ENCODE results near the gene DHX16. TPM values are rescaled to one million over a fixed set of nuclear protein-coding genes. Genes with fewer than 3 reads are reported as not detected.

Gene DHX16
- total RNA-seq, 1 donor from 2014 or later = 17.6 TPM

DNA sequence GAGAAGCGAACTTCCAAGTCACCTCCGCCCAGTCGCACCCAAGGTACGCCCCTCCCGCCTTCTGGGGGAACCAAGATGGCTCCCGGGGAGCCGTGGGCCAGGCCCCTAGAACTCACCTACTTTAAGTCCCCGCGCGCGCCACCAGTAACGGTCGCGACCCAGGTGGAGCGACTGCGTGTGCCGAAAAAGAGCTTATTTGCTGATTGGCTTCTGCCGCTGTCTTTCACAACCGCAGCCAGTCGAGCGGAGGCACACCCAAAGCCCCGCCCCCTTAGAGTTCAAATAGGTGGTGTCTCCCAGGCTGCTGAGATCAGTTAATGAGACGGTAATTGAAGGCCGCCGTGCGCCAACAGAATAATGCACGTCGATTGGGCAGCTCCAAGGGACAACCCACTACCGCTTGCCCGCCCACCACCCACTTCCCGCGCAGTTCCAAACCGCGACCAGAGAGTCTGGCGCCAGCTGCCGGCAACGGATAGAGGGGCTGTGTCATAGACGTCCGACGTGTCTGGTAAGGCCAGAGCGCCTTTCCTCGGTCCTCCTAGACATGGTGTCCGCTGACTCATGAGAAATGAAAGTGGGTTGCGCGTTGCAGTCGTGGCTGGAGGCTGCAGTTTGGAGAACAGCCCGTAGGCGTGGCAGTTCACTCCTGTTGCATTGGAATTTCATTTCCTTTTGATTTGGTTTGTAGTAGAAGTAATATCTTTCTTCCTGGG lies 44.5 kb upstream of the DHX16 start, which contains the start of gene MDC1:
TSS of gene MDC1 (minus strand) at position 153 of the 716 bp plus-strand sequence. CDS start 2,106 bp downstream, outside the sequence.
- Histone ChIP-seq H3K36me3 (no peaks in the 10 kb centered on the region), H3K4me2 (peak within 1 kb of the TSS; percentile 90), H3K9ac (peak within 1 kb of the TSS; percentile 46), H3F3A (ENCODE audit: low read depth) (peaks cover 42% of the 10 kb centered on the region), H3K4me1 (peaks cover 7% of the 10 kb centered on the region), H2AFZ (replicated peaks) (peak within 1 kb of the TSS; percentile 66), H4K20me1 (ENCODE audit: low read depth) (peaks cover 9% of the 10 kb centered on the region), H3K4me3 (peak within 1 kb of the TSS; percentile 77), H3K9me3 (ENCODE audit: low read depth) (no peaks in the 10 kb centered on the region), H3K79me2 (ENCODE audit: low read depth) (peaks cover 73% of the 10 kb centered on the region), H3K27ac (peak within 1 kb of the TSS; percentile 85), H3K27me3 (no peaks in the 10 kb centered on the region)
- Mint-ChIP-seq H3K9me3 (peaks cover 2% of the 10 kb centered on the region), H3K27me3 (ENCODE audit: insufficient read depth, low read depth) (peaks cover 10% of the 10 kb centered on the region), H3K36me3 (peaks cover 42% of the 10 kb centered on the region), H3K27ac (peak within 1 kb of the TSS; percentile 100), H3K4me3 (peak within 1 kb of the TSS; percentile 98), H3K4me1 (peaks cover 44% of the 10 kb centered on the region)
- TF ChIP-seq EZH2phosphoT487 (IDR thresholded peaks at IDR 0.05) = no peak
- TF ChIP-seq, protein P1, sequence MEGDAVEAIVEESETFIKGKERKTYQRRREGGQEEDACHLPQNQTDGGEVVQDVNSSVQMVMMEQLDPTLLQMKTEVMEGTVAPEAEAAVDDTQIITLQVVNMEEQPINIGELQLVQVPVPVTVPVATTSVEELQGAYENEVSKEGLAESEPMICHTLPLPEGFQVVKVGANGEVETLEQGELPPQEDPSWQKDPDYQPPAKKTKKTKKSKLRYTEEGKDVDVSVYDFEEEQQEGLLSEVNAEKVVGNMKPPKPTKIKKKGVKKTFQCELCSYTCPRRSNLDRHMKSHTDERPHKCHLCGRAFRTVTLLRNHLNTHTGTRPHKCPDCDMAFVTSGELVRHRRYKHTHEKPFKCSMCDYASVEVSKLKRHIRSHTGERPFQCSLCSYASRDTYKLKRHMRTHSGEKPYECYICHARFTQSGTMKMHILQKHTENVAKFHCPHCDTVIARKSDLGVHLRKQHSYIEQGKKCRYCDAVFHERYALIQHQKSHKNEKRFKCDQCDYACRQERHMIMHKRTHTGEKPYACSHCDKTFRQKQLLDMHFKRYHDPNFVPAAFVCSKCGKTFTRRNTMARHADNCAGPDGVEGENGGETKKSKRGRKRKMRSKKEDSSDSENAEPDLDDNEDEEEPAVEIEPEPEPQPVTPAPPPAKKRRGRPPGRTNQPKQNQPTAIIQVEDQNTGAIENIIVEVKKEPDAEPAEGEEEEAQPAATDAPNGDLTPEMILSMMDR (IDR thresholded peaks at IDR 0.05) = peak; percentile 34
- DNase-seq (ENCODE audit: low spot score) = peak; percentile 100

DNA sequence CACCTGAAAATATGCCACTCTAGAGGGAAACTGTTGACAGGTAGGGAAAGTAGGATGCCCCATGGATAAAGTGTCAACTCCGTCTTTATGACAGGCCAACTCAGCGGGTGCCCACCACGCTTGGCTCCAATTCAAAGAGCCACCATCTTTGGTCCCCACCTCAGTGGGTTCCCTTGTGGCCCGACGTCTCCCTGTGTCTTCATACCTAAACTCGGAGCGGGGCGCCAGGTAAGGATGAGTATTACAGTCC lies 44.0 kb upstream of the DHX16 start:
- peaks cover 2% of the 10 kb centered on the region for H3K9me3 Mint-ChIP-seq
- no peaks in the 10 kb centered on the region for H3K36me3 ChIP-seq
- peak overlapping the region; percentile 46 for H3K9ac ChIP-seq
- no peak for DNase-seq (ENCODE audit: low spot score)
- peaks cover 41% of the 10 kb centered on the region for H3K4me1 Mint-ChIP-seq
- peaks cover 10% of the 10 kb centered on the region for H3K27me3 Mint-ChIP-seq (ENCODE audit: insufficient read depth, low read depth)
- H3K4me3 ChIP-seq = peak overlapping the region; percentile 77
- H3K79me2 ChIP-seq (ENCODE audit: low read depth) = peaks cover 68% of the 10 kb centered on the region
- peaks cover 47% of the 10 kb centered on the region for H3K36me3 Mint-ChIP-seq
- H3F3A ChIP-seq (ENCODE audit: low read depth) = peaks cover 37% of the 10 kb centered on the region
- peaks cover 7% of the 10 kb centered on the region for H3K4me1 ChIP-seq
- H3K4me2 ChIP-seq = peak overlapping the region; percentile 83
- no peaks in the 10 kb centered on the region for H3K27me3 ChIP-seq
- H3K27ac Mint-ChIP-seq = peak overlapping the region; percentile 100
- TF ChIP-seq, protein P1 (IDR thresholded peaks at IDR 0.05) = no peak
- no peak for TF ChIP-seq EZH2 (IDR thresholded peaks at IDR 0.05)
- peaks cover 4% of the 10 kb centered on the region for H4K20me1 ChIP-seq (ENCODE audit: low read depth)
- H3K27ac ChIP-seq = peak overlapping the region; percentile 61
- peak overlapping the region; percentile 66 for H2AFZ ChIP-seq (replicated peaks)
- H3K4me3 Mint-ChIP-seq = peak overlapping the region; percentile 98
- no peaks in the 10 kb centered on the region for H3K9me3 ChIP-seq (ENCODE audit: low read depth)

DNA sequence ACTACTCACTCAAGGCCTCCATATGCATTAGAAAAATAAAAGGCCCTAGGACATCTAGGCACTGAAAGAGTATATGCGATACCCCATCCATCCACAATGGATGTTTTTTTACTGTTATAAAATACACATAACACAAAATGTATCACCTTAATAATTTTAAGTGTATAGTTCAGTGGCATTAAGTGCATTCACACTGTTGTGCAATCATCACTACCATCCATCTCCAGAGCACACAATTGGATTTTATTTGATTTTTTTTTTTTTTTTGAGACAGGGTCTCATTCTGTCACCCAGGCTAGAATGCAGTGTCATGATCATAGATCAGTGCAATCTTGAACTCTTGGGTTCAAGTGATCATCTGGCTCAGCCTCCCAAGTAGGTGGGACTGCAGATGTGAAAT lies 41.5 kb upstream of the DHX16 start:
- Histone ChIP-seq H3K4me2 (no peak overlapping the region), H3K27me3 (no peaks in the 10 kb centered on the region), H3K9ac (no peak overlapping the region), H3K4me1 (peaks cover 7% of the 10 kb centered on the region), H4K20me1 (ENCODE audit: low read depth) (no peaks in the 10 kb centered on the region), H3K4me3 (no peak overlapping the region), H3K79me2 (ENCODE audit: low read depth) (peaks cover 46% of the 10 kb centered on the region), H3K9me3 (ENCODE audit: low read depth) (no peaks in the 10 kb centered on the region), H3K27ac (no peak overlapping the region), H3K36me3 (no peaks in the 10 kb centered on the region), H2AFZ (replicated peaks) (no peak overlapping the region), H3F3A (ENCODE audit: low read depth) (peaks cover 18% of the 10 kb centered on the region)
- peaks cover 4% of the 10 kb centered on the region for H3K27me3 Mint-ChIP-seq (ENCODE audit: insufficient read depth, low read depth)
- H3K4me3 Mint-ChIP-seq = no peak overlapping the region
- DNase-seq (ENCODE audit: low spot score) = no peak
- H3K36me3 Mint-ChIP-seq = peaks cover 55% of the 10 kb centered on the region
- H3K27ac Mint-ChIP-seq = no peak overlapping the region
- TF ChIP-seq, protein P1 (IDR thresholded peaks at IDR 0.05) = no peak
- TF ChIP-seq EZH2 (IDR thresholded peaks at IDR 0.05) = no peak
- no peak for TF ChIP-seq EZH2phosphoT487 (IDR thresholded peaks at IDR 0.05)
- no peaks in the 10 kb centered on the region for H3K9me3 Mint-ChIP-seq
- peaks cover 35% of the 10 kb centered on the region for H3K4me1 Mint-ChIP-seq

All from neural progenitor cell (in vitro differentiated cells).